Natural killer cell treated with Interleukin-12 subunit alpha and Interleukin-12 subunit beta and Interleukin-15 and Interleukin-18, amount 100 ng/mL, for 72 hours (primary cell): ENCODE data around the gene NEU4. TPM values are rescaled to one million over a fixed set of nuclear protein-coding genes. Genes with fewer than 3 reads are reported as not detected.
A peak's percentile ranks its signal among the peaks of the same experiment; 100 is the strongest.
"Not testable (repeated sequence)": the region's sequence is repeated elsewhere in the genome, so short reads cannot be mapped to it uniquely, and the experiment has no call there.

ENCODE experiments used
- ATAC-seq, 2 donors: fragments of 150-1000 bp; cut with Tn5 transposase in 1 of 2; sonication (Bioruptor Pico), chemical (Tn5 transposase) in 1 of 2; 2 replicates each; pipeline ENCODE4 v1.10.0; 2021
- DNase-seq: peaks from one replicate; pipeline ENCODE4 v3.0.0; 2022; ENCODE audit warnings: low spot score
- H3K27ac Mint-ChIP-seq, 2 donors: 1 replicate in 1 of 2; 2 replicates in 1 of 2; pipeline ENCODE4 v1.8.0; 2022; ENCODE audit warnings: mixed read lengths in 2 of 2, mild to moderate bottlenecking in 1 of 2, moderate library complexity in 1 of 2
- H3K27me3 Mint-ChIP-seq, 2 donors: 1 replicate in 1 of 2; 2 replicates in 1 of 2; pipeline ENCODE4 v1.8.0; 2022; ENCODE audit warnings: mixed read lengths in 2 of 2
- H3K36me3 Mint-ChIP-seq: one replicate; pipeline ENCODE4 v1.8.0; 2022; ENCODE audit warnings: mixed read lengths
- H3K4me1 Mint-ChIP-seq, 2 donors: 1 replicate in 1 of 2; 2 replicates in 1 of 2; pipeline ENCODE4 v1.8.0; 2022; ENCODE audit warnings: low read depth in 2 of 2, mixed read lengths in 2 of 2, mild to moderate bottlenecking in 1 of 2
- H3K4me3 Mint-ChIP-seq: one replicate; pipeline ENCODE4 v1.8.0; 2022; ENCODE audit warnings: mixed read lengths
- H3K9me3 Mint-ChIP-seq: 2 replicates; pipeline ENCODE4 v1.8.0; 2022; ENCODE audit warnings: mixed read lengths
- total RNA-seq, 2 donors: library from RNA; stranded (reverse); gene quantifications; one replicate each; pipeline ENCODE4 v1.2.3, GENCODE V29; 2022

NEU4 gene
- total RNA-seq = 1 to 10 TPM in 1 of 2 donors, under 1 TPM in 1; 0.86 to 3.8 TPM

- Mint-ChIP-seq H3K36me3 (no peaks in the 10 kb centered on the region), H3K27ac (peak within 1 kb of the TSS in 1 of 2 donors; percentile 23), H3K27me3 (no peaks in the 10 kb centered on the region), H3K4me1 (peaks cover 0 to 5% of the 10 kb centered on the region in 2 donors), H3K9me3 (no peaks in the 10 kb centered on the region), H3K4me3 (peak within 1 kb of the TSS; percentile 22)
- DNase-seq = no peak
- ATAC-seq = no peak
These were observed at the start of gene NEU4 for GRCh38 chr2:241808721-241809382. Gene NEU4, plus strand, starts transcription at chr2:241809193. Its CDS starts 5,292 bp downstream, at chr2:241814485.

DNA sequence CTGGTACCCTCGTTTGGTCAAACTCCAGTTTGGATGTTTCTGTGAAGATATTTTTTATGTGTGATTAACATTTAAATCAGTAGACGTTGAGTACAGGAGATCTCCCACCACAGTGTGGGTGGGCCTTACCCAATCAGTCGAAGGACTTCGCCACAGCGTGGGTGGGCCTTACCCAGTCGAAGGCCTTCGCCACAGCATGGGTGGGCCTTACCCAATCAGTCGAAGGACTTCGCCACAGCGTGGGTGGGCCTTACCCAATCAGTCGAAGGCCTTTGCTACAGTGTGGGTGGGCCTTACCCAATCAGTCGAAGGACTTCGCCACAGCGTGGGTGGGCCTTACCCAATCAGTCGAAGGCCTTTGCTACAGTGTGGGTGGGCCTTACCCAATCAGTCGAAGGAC, 49.1 kb upstream of the NEU4 start:
- Mint-ChIP-seq H3K27ac (peak overlapping the region in 1 of 2 donors; percentile 2), H3K4me1 (peaks cover 46 to 49% of the 10 kb centered on the region in 2 donors), H3K36me3 (peaks cover 16% of the 10 kb centered on the region), H3K4me3 (peak overlapping the region; percentile 26)
- peak; percentile 45 for DNase-seq
- not testable (repeated sequence) for ATAC-seq, H3K27me3 Mint-ChIP-seq, H3K9me3 Mint-ChIP-seq

DNA sequence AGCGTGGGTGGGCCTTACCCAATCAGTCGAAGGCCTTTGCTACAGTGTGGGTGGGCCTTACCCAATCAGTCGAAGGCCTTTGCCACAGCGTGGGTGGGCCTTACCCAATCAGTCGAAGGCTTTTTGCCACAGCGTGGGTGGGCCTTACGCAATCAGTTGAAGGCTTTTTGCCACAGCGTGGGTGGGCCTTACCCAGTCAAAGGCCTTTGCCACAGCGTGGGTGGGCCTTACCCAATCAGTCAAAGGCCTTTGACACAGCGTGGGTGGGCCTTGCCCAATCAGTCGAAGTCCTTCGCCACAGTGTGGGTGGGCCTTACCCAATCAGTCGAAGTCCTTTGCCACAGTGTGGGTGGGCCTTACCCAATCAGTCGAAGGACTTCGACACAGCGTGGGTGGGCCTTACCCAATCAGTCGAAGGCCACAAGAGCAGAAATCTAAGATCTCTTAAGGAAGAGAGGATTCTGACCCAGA, 48.7 kb upstream of the NEU4 start:
- Mint-ChIP-seq H3K4me3 (no peak overlapping the region), H3K36me3 (peaks cover 16% of the 10 kb centered on the region), H3K4me1 (peaks cover 46 to 49% of the 10 kb centered on the region in 2 donors), H3K27me3 (no peaks in the 10 kb centered on the region), H3K9me3 (peaks cover 3% of the 10 kb centered on the region), H3K27ac (peak overlapping the region; percentile 88 to 92)
- peak; percentile 76 for DNase-seq
- ATAC-seq = no peak

DNA sequence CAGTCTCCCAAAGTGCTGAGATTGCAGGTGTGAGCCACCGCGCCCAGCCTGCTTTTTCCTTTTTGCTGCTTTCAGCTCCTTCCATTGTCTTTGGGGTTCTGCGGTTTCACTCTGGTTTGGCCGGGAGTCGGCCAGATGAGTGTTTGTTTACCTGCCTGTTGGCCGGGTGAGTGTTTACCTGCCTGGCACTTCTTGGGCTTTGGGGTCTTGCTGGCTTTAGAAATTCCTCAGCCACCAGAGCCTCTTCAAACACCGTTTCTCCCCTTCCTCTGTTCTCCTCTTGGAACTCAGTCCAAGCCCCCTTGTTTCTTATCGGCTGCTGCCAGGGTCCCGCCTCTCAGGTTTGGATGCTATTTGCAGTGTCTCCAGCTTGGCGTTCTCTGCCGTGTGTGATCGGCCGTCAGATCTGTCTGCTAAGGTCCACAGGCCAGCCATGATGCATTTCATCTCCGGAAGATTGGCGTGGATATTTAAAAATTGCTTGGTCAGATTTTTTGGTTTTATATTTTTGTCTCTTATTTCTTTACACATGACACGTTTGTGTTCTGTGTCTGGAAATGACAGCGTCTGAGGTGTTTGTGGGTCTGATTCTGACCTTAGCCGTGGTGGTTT, 46.6 kb upstream of the NEU4 start:
- peaks cover 46% of the 10 kb centered on the region in 2 donors for H3K4me1 Mint-ChIP-seq
- peak overlapping the region; percentile 87 for H3K4me3 Mint-ChIP-seq
- no peaks in the 10 kb centered on the region for H3K27me3 Mint-ChIP-seq
- peak in 1 of 2 donors; percentile 12 for ATAC-seq
- peaks cover 16% of the 10 kb centered on the region for H3K36me3 Mint-ChIP-seq
- H3K9me3 Mint-ChIP-seq = peaks cover 3% of the 10 kb centered on the region
- DNase-seq = peak; percentile 58
- H3K27ac Mint-ChIP-seq = peak overlapping the region; percentile 92 to 93

GRCh38 chr2:241762933-241763369, 46.0 kb upstream of the NEU4 start:
- Mint-ChIP-seq H3K36me3 (peaks cover 16% of the 10 kb centered on the region), H3K4me1 (peaks cover 44 to 46% of the 10 kb centered on the region in 2 donors), H3K9me3 (peaks cover 3% of the 10 kb centered on the region), H3K4me3 (peak overlapping the region; percentile 87), H3K27me3 (no peaks in the 10 kb centered on the region), H3K27ac (peak overlapping the region; percentile 92 to 93)
- DNase-seq (peak; percentile 97), ATAC-seq (peak; percentile 92)

- no peaks in the 10 kb centered on the region for H3K27me3 Mint-ChIP-seq
- peak overlapping the region; percentile 92 to 93 for H3K27ac Mint-ChIP-seq
- H3K4me1 Mint-ChIP-seq = peaks cover 43 to 45% of the 10 kb centered on the region in 2 donors
- H3K4me3 Mint-ChIP-seq = peak overlapping the region; percentile 87
- ATAC-seq (peak; percentile 57 to 73), DNase-seq (peak; percentile 85)
- peaks cover 3% of the 10 kb centered on the region for H3K9me3 Mint-ChIP-seq
- H3K36me3 Mint-ChIP-seq = peaks cover 16% of the 10 kb centered on the region
These were observed 45.3 kb upstream of the NEU4 start for GRCh38 chr2:241763551-241764274.

- ATAC-seq (peak in 1 of 2 donors; percentile 0), DNase-seq (peak; percentile 62)
- Mint-ChIP-seq H3K27me3 (no peaks in the 10 kb centered on the region), H3K36me3 (peaks cover 13% of the 10 kb centered on the region), H3K9me3 (peaks cover 3% of the 10 kb centered on the region), H3K27ac (peak overlapping the region; percentile 92 to 93), H3K4me1 (peaks cover 35 to 36% of the 10 kb centered on the region in 2 donors), H3K4me3 (peak overlapping the region; percentile 87)
These were observed 44.4 kb upstream of the NEU4 start for GRCh38 chr2:241764275-241765241.

DNA sequence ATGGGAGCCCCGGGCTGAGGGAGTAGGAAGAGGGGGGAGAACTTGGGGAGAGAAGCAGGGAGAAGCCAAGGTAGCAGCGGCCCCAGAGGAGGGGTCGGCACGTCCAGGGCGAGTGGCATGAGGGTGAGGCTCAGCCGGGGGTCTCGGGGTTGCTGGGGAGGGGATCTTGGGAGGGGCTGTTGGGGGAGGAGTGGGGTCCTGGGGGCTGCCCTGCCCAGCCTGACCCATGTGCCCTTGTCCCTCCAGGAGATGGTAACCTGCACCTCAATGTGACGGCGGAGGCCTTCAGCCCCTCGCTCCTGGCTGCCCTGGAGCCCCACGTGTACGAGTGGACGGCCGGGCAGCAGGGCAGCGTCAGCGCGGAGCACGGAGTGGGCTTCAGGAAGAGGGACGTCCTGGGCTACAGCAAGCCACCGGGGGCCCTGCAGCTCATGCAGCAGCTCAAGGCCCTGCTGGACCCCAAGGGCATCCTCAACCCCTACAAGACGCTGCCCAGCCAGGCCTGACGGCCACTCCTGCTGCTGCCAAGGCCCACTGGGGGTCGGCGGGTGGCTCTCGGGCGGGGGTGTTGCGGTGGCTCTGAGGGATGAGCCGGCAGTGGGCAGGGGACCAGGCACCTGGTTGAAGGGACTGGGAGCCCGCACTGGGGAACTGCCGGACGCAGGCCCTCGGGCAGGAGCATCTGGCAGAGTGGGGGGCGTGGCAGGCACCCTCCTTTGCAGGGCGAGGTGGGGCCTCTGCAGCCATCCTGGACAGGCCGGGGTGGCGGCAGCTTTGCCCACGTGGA, 41.3 kb upstream of the NEU4 start:
- Mint-ChIP-seq H3K36me3 (no peaks in the 10 kb centered on the region), H3K27me3 (no peaks in the 10 kb centered on the region), H3K27ac (no peak overlapping the region), H3K9me3 (no peaks in the 10 kb centered on the region), H3K4me1 (peaks cover 27 to 28% of the 10 kb centered on the region in 2 donors), H3K4me3 (no peak overlapping the region)
- ATAC-seq (no peak), DNase-seq (no peak)

DNA sequence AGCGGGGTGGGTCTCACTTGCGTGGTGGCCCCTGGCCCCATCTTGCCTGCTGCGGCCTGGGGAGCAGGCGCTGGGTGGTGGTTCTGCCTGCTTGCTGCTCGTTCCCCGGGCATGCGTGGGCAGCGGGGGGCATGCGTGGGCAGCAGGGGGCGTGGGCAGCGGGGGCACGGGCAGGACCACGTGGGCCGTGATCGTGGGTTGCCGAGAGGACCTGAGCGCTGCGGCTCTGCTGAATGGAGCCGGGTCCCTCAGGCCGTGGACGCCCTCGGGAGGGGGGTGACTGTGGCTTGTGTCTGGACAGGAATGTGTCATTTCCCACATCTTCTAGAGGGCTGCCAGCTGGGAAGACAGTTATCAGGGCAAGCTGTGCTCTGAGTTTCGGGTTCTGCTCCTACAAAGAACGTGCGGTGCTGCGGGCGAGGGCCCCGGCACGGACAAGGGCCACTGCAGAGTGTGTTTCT, 40.7 kb upstream of the NEU4 start:
- H3K4me1 Mint-ChIP-seq = peaks cover 21 to 22% of the 10 kb centered on the region in 2 donors
- no peak overlapping the region for H3K27ac Mint-ChIP-seq
- no peak for DNase-seq
- H3K36me3 Mint-ChIP-seq = no peaks in the 10 kb centered on the region
- H3K9me3 Mint-ChIP-seq = no peaks in the 10 kb centered on the region
- no peaks in the 10 kb centered on the region for H3K27me3 Mint-ChIP-seq
- H3K4me3 Mint-ChIP-seq = no peak overlapping the region
- ATAC-seq = no peak

DNA sequence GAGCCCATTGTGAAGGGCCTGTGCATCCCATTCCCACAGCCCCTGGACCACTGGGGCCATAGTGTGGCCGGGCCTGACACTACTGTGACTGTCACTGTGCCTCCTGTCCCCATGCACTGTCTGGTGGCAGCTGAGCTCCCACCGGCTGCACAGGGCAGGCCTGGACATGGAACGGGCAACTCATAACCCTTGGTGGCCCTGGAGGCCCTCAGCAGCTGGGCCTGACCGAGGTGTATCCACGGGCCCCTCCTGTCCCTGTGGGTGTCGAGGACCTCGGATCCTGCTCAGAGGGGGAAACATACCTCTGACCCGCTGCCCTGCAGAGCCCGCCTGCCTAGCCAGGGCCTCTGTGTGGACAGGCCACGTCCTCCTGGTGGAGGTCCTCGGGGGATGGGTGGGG, 40.1 kb upstream of the NEU4 start:
- Mint-ChIP-seq H3K4me3 (no peak overlapping the region), H3K4me1 (peaks cover 16 to 17% of the 10 kb centered on the region in 2 donors), H3K27ac (no peak overlapping the region), H3K36me3 (no peaks in the 10 kb centered on the region), H3K27me3 (no peaks in the 10 kb centered on the region), H3K9me3 (no peaks in the 10 kb centered on the region)
- DNase-seq (no peak), ATAC-seq (no peak)

DNA sequence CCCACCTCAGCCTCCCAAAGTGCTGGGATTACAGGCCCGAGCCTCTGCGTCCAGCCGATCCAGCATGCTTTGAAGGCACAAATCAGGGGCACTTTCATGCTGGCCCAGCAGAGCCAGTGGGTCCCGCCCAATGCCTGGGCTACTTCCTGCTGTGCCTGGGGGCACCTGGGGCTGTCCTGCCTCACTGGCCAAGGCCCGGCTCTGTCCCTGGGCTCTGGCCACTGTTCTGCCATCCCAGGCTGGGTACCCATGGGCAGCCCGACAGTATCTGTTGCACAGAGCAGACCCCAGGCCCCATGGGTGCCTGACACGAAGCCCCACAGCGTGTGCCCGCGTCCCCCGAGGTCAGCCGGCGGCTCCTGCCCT, 39.2 kb upstream of the NEU4 start:
- H3K4me3 Mint-ChIP-seq = no peak overlapping the region
- peak in 1 of 2 donors; percentile 34 for ATAC-seq
- peaks cover 7 to 9% of the 10 kb centered on the region in 2 donors for H3K4me1 Mint-ChIP-seq
- no peaks in the 10 kb centered on the region for H3K9me3 Mint-ChIP-seq
- H3K27ac Mint-ChIP-seq = no peak overlapping the region
- no peaks in the 10 kb centered on the region for H3K27me3 Mint-ChIP-seq
- H3K36me3 Mint-ChIP-seq = no peaks in the 10 kb centered on the region
- no peak for DNase-seq

GRCh38 chr2:241770185-241770935, 38.6 kb upstream of the NEU4 start:
- ATAC-seq = no peak
- Mint-ChIP-seq H3K27ac (no peak overlapping the region), H3K4me1 (peaks cover 7 to 9% of the 10 kb centered on the region in 2 donors), H3K36me3 (no peaks in the 10 kb centered on the region), H3K4me3 (no peak overlapping the region), H3K27me3 (no peaks in the 10 kb centered on the region), H3K9me3 (no peaks in the 10 kb centered on the region)
- no peak for DNase-seq
